CD4-positive, CD25-positive, alpha-beta regulatory T cell (primary cell): ENCODE data around the gene FAN1. TPM values are rescaled to one million over a fixed set of nuclear protein-coding genes. Genes with fewer than 3 reads are reported as not detected.
A peak's percentile ranks its signal among the peaks of the same experiment; 100 is the strongest.
"Not testable (repeated sequence)": the region's sequence is repeated elsewhere in the genome, so short reads cannot be mapped to it uniquely, and the experiment has no call there.

ENCODE experiments used
- ATAC-seq, 2 donors: fragments of 150-1000 bp; cut with Tn5 transposase; one replicate each; pipeline ENCODE4 v1.10.0; 2021; ENCODE audit warnings: low read depth in 2 of 2, moderate number of reproducible peaks in 2 of 2, moderate library complexity in 1 of 2
- DNase-seq, 3 donors: peaks; one replicate each; pipeline versions ENCODE4 v3.0.0 to v3.0.0-alpha.2; 2012 to 2022; ENCODE audit warnings: mixed read lengths in 1 of 3
- H3K27ac ChIP-seq: one replicate; pipeline ENCODE4 v1.7.0; 2013; ENCODE audit warnings: mild to moderate bottlenecking, low read length; ENCODE audit not compliant: insufficient read depth, poor library complexity, severe bottlenecking
- H3K27me3 ChIP-seq: one replicate; pipeline ENCODE4 v1.7.0; 2013; ENCODE audit warnings: low read length; ENCODE audit not compliant: control insufficient read depth, insufficient read depth
- H3K36me3 ChIP-seq: one replicate; pipeline ENCODE4 v1.7.0; 2013; ENCODE audit warnings: mild to moderate bottlenecking, low read length, moderate library complexity; ENCODE audit not compliant: control insufficient read depth, insufficient read depth
- H3K4me1 ChIP-seq: 2 replicates; pipeline ENCODE4 v1.7.0; 2013; ENCODE audit warnings: mild to moderate bottlenecking, low read length; ENCODE audit not compliant: insufficient read depth, control insufficient read depth, poor library complexity, severe bottlenecking
- H3K4me3 ChIP-seq: one replicate; pipeline ENCODE4 v1.7.0; 2013; ENCODE audit warnings: low read depth, mild to moderate bottlenecking, low read length, moderate library complexity
- H3K9me3 ChIP-seq, 2 experiments: 1 replicate in 1 of 2; 2 replicates in 1 of 2; pipeline ENCODE4 v1.7.0; 2013; ENCODE audit warnings: low read length in 2 of 2, mild to moderate bottlenecking in 1 of 2, moderate library complexity in 1 of 2; ENCODE audit not compliant: control insufficient read depth in 2 of 2
- H3K27ac Mint-ChIP-seq, 3 donors: one replicate each; pipeline ENCODE4 v1.8.0; 2020 to 2022; ENCODE audit warnings: mild to moderate bottlenecking in 3 of 3, mixed read lengths in 3 of 3, moderate library complexity in 2 of 3
- H3K27me3 Mint-ChIP-seq: one replicate; pipeline ENCODE4 v1.8.0; 2022; ENCODE audit warnings: mild to moderate bottlenecking, mixed read lengths
- H3K36me3 Mint-ChIP-seq: one replicate; pipeline ENCODE4 v1.8.0; 2020; ENCODE audit warnings: mixed read lengths
- H3K4me1 Mint-ChIP-seq, 4 donors: one replicate each; pipeline ENCODE4 v1.8.0; 2020 to 2022; ENCODE audit warnings: mixed read lengths in 4 of 4, mild to moderate bottlenecking in 1 of 4
- H3K4me3 Mint-ChIP-seq, 4 donors: one replicate each; pipeline ENCODE4 v1.8.0; 2020 to 2022; ENCODE audit warnings: mild to moderate bottlenecking in 4 of 4, mixed read lengths in 4 of 4, moderate library complexity in 3 of 4
- H3K9me3 Mint-ChIP-seq, 7 donors: one replicate each; pipeline ENCODE4 v1.8.0; 2020 to 2022; ENCODE audit warnings: mixed read lengths in 7 of 7, mild to moderate bottlenecking in 3 of 7, moderate library complexity in 2 of 7
- polyA plus RNA-seq, 4 donors: library from polyadenylated mRNA; unstranded; fragments of 300-500 nt; fragmentation: Illumina TruSeq; gene quantifications; one replicate each; pipeline ENCODE4 v1.2.3, GENCODE V29; 2021
- total RNA-seq: library from RNA; stranded (reverse); gene quantifications from one replicate; pipeline ENCODE4 v1.2.3, GENCODE V29; 2022

The FAN1 gene
- total and polyA plus RNA-seq, 5 donors from 2014 or later = 2.4 to 10.6 (median 4.8) TPM

DNA sequence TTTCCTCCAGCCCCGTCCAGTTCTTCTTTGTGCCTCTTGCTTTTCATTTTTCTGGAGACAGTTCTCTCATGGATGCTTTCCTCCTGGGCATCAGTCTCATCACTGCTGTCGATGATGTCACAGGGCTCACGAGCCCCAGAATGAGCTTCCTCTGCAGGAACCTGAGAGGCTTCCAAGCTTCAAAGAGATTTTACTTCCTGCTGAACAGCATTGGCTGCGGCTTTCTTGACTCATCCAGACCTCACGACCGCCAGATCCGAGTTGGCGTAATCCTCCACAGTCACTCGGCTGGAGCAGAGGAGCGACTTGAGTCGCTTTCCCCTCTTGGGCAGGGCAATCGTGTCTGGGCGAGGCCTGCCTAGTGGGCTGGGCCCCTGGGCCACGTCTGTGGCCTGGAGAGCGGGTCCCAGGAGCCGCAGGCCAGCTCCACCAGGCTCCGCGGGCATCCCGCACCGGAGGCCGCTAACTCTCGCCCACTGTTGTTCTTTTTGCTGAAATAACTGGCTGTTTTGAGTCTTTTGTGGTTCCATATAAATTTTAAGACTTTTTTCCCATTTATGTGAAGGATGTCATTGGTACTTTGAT, 20.8 kb upstream of the FAN1 start:
- no peak overlapping the region for H3K4me3 ChIP-seq
- Mint-ChIP-seq H3K4me1 (peaks cover 0 to 8% (median 0%) of the 10 kb centered on the region in 4 donors), H3K27me3 (no peaks in the 10 kb centered on the region), H3K27ac (no peak overlapping the region), H3K9me3 (peaks cover 0 to 4% (median 1%) of the 10 kb centered on the region in 7 donors), H3K4me3 (no peak overlapping the region), H3K36me3 (no peaks in the 10 kb centered on the region)
- no peaks in the 10 kb centered on the region for H3K4me1 ChIP-seq
- H3K27me3 ChIP-seq = no peaks in the 10 kb centered on the region
- no peak overlapping the region for H3K27ac ChIP-seq
- DNase-seq (peak in 1 of 3 donors; percentile 9), ATAC-seq (peak in 1 of 2 donors; percentile 59)
- no peaks in the 10 kb centered on the region for H3K9me3 ChIP-seq
- no peaks in the 10 kb centered on the region for H3K36me3 ChIP-seq

DNA sequence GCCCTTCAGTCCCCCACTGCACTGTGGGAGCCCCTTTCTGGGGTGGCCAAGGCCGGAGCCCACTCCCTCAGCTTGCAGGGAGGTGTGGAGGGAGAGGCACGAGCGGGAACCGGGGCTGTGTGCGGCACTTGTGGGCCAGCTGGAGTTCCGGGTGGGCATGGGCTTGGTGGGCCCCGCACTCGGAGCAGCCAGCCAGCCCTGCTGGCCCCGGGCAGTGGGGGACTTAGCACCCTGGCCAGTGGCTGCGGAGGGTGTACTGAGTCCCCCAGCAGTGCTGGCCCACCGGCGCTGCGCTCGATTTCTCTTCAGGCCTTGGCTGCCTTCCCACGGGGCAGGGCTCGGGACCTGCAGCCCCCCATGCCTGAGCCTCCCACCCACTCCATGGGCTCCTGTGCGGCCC, 20.0 kb upstream of the FAN1 start:
- H3K4me1 Mint-ChIP-seq, H3K36me3 ChIP-seq, H3K27me3 ChIP-seq, H3K27me3 Mint-ChIP-seq, H3K27ac Mint-ChIP-seq, H3K9me3 ChIP-seq, DNase-seq, H3K4me3 ChIP-seq, H3K9me3 Mint-ChIP-seq, H3K4me3 Mint-ChIP-seq, H3K36me3 Mint-ChIP-seq, H3K27ac ChIP-seq, H3K4me1 ChIP-seq, ATAC-seq: not testable (repeated sequence)

DNA sequence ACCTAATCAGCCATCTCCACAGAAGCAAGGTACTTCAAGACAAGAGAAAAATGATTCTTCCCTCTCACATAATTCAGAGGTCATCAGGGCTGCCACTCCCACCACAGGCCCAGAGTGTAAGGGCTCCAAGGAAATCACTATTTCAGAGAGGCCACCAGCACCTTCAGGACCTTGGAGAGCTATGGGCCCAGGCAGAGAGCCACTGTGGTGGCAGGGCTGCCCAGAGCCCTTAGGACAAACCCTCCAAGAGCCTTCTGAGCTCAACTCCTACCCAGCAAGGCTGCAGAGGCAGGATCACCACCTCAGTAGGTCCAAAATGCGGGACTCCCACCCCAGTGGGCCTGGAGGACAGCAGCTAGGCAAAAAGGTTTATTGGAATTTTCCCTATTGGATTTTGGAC, 17.9 kb upstream of the FAN1 start:
- Histone ChIP-seq H3K4me1 (no peaks in the 10 kb centered on the region), H3K9me3 (no peaks in the 10 kb centered on the region), H3K36me3 (no peaks in the 10 kb centered on the region), H3K27ac (no peak overlapping the region), H3K27me3 (no peaks in the 10 kb centered on the region), H3K4me3 (no peak overlapping the region)
- Mint-ChIP-seq H3K36me3 (no peaks in the 10 kb centered on the region), H3K4me1 (peaks cover 0 to 8% (median 0%) of the 10 kb centered on the region in 4 donors), H3K4me3 (no peak overlapping the region), H3K9me3 (peaks cover 0 to 1% (median 0%) of the 10 kb centered on the region in 7 donors), H3K27ac (no peak overlapping the region), H3K27me3 (no peaks in the 10 kb centered on the region)
- no peak for DNase-seq
- no peak for ATAC-seq

DNA sequence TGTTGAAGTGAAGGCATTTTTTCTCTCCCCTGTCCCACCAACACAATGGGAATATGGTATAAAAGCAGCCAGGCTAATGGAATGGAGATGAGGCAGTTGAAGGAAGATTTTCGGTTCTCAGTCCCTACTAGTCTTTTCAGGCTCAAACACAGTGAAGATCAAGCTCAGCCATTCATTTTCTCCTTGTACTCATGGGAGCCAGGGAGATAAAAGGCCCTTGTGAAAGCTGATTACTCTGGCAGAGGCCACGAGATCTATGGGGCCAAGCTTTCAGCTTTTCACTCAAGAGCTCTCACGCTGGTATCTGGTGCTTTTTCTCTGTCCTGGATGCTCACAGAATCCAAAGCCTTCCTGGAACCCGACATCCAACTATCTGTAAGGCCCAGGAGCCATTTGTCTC, 14.5 kb upstream of the FAN1 start:
- DNase-seq = no peak
- H3K27ac ChIP-seq = no peak overlapping the region
- no peaks in the 10 kb centered on the region for H3K9me3 ChIP-seq
- peaks cover 0 to 3% (median 0%) of the 10 kb centered on the region in 7 donors for H3K9me3 Mint-ChIP-seq
- H3K4me1 Mint-ChIP-seq = peaks cover 0 to 8% (median under 1%) of the 10 kb centered on the region in 4 donors
- no peak overlapping the region for H3K4me3 ChIP-seq
- no peak for ATAC-seq
- H3K36me3 ChIP-seq = no peaks in the 10 kb centered on the region
- H3K4me3 Mint-ChIP-seq = no peak overlapping the region
- no peaks in the 10 kb centered on the region for H3K27me3 Mint-ChIP-seq
- H3K36me3 Mint-ChIP-seq = no peaks in the 10 kb centered on the region
- no peak overlapping the region for H3K27ac Mint-ChIP-seq
- H3K4me1 ChIP-seq = no peaks in the 10 kb centered on the region
- H3K27me3 ChIP-seq = no peaks in the 10 kb centered on the region

DNA sequence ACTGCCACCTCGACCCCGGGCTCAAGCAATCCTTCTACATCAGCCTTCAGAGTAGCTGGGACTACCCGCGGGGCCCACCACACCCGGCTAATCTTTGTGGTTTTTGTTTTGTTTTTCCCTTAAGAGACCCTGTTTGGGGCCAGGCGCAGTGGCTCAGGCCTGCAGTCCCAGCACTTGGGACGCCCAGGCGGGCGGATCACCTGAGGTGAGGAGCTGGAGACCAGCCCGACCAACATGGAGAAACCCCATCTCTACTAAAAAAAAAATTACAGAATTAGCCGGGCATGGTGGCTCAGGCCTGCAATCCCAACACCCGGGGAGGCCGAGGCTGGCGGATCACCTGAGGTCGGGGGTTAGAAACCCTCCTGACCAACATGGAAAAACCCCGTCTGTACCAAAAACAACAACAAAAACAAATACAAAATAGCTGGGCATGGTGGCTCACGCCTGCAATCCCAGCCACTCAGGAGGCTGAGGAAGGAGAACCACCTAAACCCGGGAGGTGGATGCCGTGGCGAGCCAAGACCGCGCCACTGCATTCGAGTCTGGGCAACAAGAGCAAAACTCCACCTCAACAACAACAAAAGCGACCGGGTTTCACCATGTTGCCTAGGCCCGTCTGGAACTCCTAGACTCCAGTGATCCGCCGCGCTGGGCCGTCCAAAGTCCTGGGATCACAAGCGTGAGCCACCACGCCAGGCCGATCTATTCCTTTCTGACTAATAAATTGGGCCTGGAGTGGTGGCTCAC, 8.1 kb upstream of the FAN1 start:
- Mint-ChIP-seq H3K4me1 (peaks cover 0 to 3% (median 0%) of the 10 kb centered on the region in 4 donors), H3K36me3 (no peaks in the 10 kb centered on the region), H3K4me3 (no peak overlapping the region), H3K27me3 (no peaks in the 10 kb centered on the region), H3K9me3 (peaks cover 0 to 3% (median 0%) of the 10 kb centered on the region in 7 donors), H3K27ac (no peak overlapping the region)
- no peak for DNase-seq
- no peaks in the 10 kb centered on the region for H3K27me3 ChIP-seq
- no peaks in the 10 kb centered on the region for H3K36me3 ChIP-seq
- H3K4me1 ChIP-seq = no peaks in the 10 kb centered on the region
- H3K4me3 ChIP-seq = no peak overlapping the region
- no peaks in the 10 kb centered on the region for H3K9me3 ChIP-seq
- no peak for ATAC-seq
- H3K27ac ChIP-seq = no peak overlapping the region

DNA sequence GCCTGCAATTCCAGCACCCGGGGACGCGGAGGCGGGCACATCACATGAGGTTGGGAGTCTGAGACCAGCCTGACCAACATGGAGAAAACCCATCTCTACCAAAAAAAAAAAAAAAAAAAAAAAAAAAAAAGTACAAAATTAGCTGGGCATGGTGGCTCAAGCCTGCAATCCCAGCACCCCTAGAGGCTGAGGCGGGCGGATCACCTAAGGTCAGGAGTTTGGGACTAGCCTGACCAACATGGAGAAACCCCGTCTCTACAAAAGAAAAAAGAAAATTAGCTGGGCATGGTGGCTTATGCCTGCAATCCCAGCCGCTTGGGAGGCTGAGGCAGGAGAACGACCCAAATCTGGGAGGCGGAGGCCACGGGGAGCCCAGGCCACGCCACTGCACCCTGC, 7.5 kb upstream of the FAN1 start:
- Mint-ChIP-seq H3K27me3 (no peaks in the 10 kb centered on the region), H3K27ac (no peak overlapping the region), H3K4me1 (peaks cover 0 to 3% (median 1%) of the 10 kb centered on the region in 4 donors), H3K9me3 (peaks cover 0 to 3% (median 0%) of the 10 kb centered on the region in 7 donors), H3K36me3 (no peaks in the 10 kb centered on the region), H3K4me3 (no peak overlapping the region)
- Histone ChIP-seq H3K27me3 (no peaks in the 10 kb centered on the region), H3K36me3 (no peaks in the 10 kb centered on the region), H3K27ac (no peak overlapping the region), H3K4me1 (no peaks in the 10 kb centered on the region), H3K9me3 (no peaks in the 10 kb centered on the region), H3K4me3 (no peak overlapping the region)
- DNase-seq (no peak), ATAC-seq (no peak)

DNA sequence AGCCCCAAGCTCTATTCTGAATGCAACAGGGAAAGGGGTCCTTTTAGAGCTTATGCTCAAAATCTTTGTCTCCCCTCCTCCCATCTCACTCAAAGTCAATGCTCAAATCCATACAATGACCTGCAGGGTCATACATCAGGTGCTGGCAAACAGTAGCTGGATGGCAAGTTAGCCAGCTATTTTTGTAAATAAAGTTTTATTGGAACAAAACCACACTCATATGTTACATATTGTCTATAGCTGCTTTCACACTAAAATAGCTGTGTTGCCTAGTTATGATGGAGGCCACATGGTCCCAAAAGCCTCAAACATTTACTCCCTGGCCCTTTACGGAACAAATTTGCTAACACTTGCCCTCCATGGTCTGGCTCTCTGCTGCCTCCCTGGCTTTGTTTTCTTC, 1.8 kb upstream of the FAN1 start:
- Mint-ChIP-seq H3K36me3 (peaks cover 17% of the 10 kb centered on the region), H3K4me1 (peaks cover 16 to 39% (median 29%) of the 10 kb centered on the region in 4 donors), H3K27me3 (peaks cover 4% of the 10 kb centered on the region), H3K4me3 (peak overlapping the region in 2 of 4 donors; percentile 45 to 97), H3K27ac (no peak overlapping the region), H3K9me3 (no peaks in the 10 kb centered on the region)
- Histone ChIP-seq H3K4me1 (peaks cover 11% of the 10 kb centered on the region), H3K27ac (no peak overlapping the region), H3K9me3 (no peaks in the 10 kb centered on the region), H3K27me3 (no peaks in the 10 kb centered on the region), H3K36me3 (no peaks in the 10 kb centered on the region), H3K4me3 (no peak overlapping the region)
- no peak for ATAC-seq
- DNase-seq = no peak

DNA sequence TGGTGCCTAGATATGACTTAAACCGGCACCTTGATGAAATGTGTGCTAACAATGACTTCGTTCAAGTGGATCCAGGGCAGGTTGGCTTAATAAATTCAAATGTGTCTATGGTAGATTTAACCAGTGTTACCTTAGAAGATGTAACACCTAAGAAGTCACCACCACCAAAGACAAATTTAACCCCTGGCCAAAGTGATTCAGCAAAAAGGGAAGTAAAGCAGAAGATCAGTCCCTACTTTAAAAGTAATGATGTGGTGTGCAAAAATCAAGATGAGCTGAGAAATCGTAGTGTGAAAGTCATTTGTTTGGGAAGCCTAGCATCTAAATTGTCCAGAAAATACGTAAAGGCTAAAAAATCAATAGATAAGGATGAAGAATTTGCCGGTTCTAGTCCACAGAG, 1.1 kb downstream of the FAN1 start:
- Histone ChIP-seq H3K36me3 (peaks cover 6% of the 10 kb centered on the region), H3K4me1 (peaks cover 11% of the 10 kb centered on the region), H3K4me3 (peak overlapping the region; percentile 90), H3K27ac (no peak overlapping the region), H3K27me3 (no peaks in the 10 kb centered on the region), H3K9me3 (no peaks in the 10 kb centered on the region)
- Mint-ChIP-seq H3K27ac (peak overlapping the region in 2 of 3 donors; percentile 38 to 63), H3K36me3 (peaks cover 26% of the 10 kb centered on the region), H3K9me3 (peaks cover 0 to 1% (median 0%) of the 10 kb centered on the region in 7 donors), H3K27me3 (peaks cover 4% of the 10 kb centered on the region), H3K4me3 (peak overlapping the region; percentile 92 to 99 (median 98)), H3K4me1 (peaks cover 21 to 55% (median 37%) of the 10 kb centered on the region in 4 donors)
- DNase-seq = no peak
- no peak for ATAC-seq
